K562 (cell line): ENCODE measurements around the gene MOB1A. TPM values are rescaled to one million over a fixed set of nuclear protein-coding genes. Genes with fewer than 3 reads are reported as not detected.

ENCODE experiments used
- CAMTA2 ChIP-seq: fragments of 250-450 bp; sonication (Bioruptor Pico); conservative IDR thresholded peaks from 2 replicates; pipeline ENCODE4 v1.5.1; 2022
- CBX3 ChIP-seq, 2 experiments: IDR thresholded peaks; 1 replicate in 1 of 2; 2 replicates in 1 of 2; pipeline ENCODE4 v1.6.1; 2012; ENCODE audit warnings: inconsistent platforms in 2 of 2, low read length in 2 of 2, borderline replicate concordance in 1 of 2, control low read depth in 1 of 2
- CEBPB ChIP-seq: fragments of 450-650 bp; IDR thresholded peaks from 2 replicates; pipeline ENCODE4 v1.6.1; 2016; ENCODE audit warnings: missing genetic modification characterization, missing compliant biosample characterization
- FOS ChIP-seq: IDR thresholded peaks from 3 replicates; pipeline ENCODE4 v1.6.1; 2011; ENCODE audit not compliant: insufficient read length; ENCODE audit errors: extremely low read depth
- GATA2 ChIP-seq: sonication (generic); formaldehyde crosslinking; IDR thresholded peaks from 2 replicates; pipeline ENCODE4 v1.4.0; 2020; ENCODE audit warnings: mild to moderate bottlenecking, missing genetic modification reagents
- KLF13 ChIP-seq: fragments of 450-650 bp; IDR thresholded peaks from 2 replicates; pipeline ENCODE4 v1.6.1; 2016; ENCODE audit warnings: missing genetic modification characterization, low read depth, mild to moderate bottlenecking, missing compliant biosample characterization, moderate library complexity, borderline replicate concordance
- L3MBTL2 ChIP-seq: fragments of 450-650 bp; IDR thresholded peaks from 2 replicates; pipeline ENCODE4 v1.6.1; 2016; ENCODE audit warnings: mild to moderate bottlenecking, moderate library complexity
- NCOA1 ChIP-seq: fragments of 450-650 bp; IDR thresholded peaks from 2 replicates; pipeline ENCODE4 v1.6.1; 2016; ENCODE audit warnings: low read depth
- NCOR1 ChIP-seq: fragments of 450-650 bp; IDR thresholded peaks from 2 replicates; pipeline ENCODE4 v1.6.1; 2016; ENCODE audit warnings: mild to moderate bottlenecking, moderate library complexity
- RFX1 ChIP-seq: fragments of 450-650 bp; IDR thresholded peaks from 2 replicates; pipeline ENCODE4 v1.6.1; 2016; ENCODE audit warnings: mild to moderate bottlenecking, moderate library complexity
- STAT5A ChIP-seq: IDR thresholded peaks from 2 replicates; pipeline ENCODE4 v1.6.1; 2012; ENCODE audit warnings: low read length, inconsistent platforms, borderline replicate concordance
- TBL1XR1 ChIP-seq, 2 experiments: IDR thresholded peaks; 2 replicates each; pipeline ENCODE4 v1.6.1; 2012; ENCODE audit warnings: improper control_type of control experiment in 2 of 2, low read length in 2 of 2, mild to moderate bottlenecking in 1 of 2
- TRIM24 ChIP-seq, 2 experiments: fragments of 450-650 bp; IDR thresholded peaks; 2 replicates each; pipeline ENCODE4 v1.6.1; 2016
- YBX1 ChIP-seq: fragments of 450-650 bp; IDR thresholded peaks from 2 replicates; pipeline ENCODE4 v1.7.1; 2016; ENCODE audit warnings: mild to moderate bottlenecking
- ZNF175 ChIP-seq: fragments of 200-800 bp; sonication (Bioruptor generic); IDR thresholded peaks from 2 replicates; pipeline ENCODE4 v1.6.1; 2016; ENCODE audit warnings: low read depth, mild to moderate bottlenecking, missing genetic modification characterization, missing compliant biosample characterization
- polyA plus RNA-seq, 8 experiments: library from polyadenylated mRNA; depleted of rRNA in 4 of 8; stranded (reverse) in 5 of 8; unstranded in 3 of 8; fragments of >200 nt; fragmentation: Nextera tagmentation in 2 of 8; fragmentation: Illumina TruSeq in 1 of 8; extraction: Ambion mirVana in 2 of 8; extraction: Trizol in 1 of 8; gene quantifications; 2 replicates each; pipeline versions ENCODE4 v1.2.1 to v1.2.3, GENCODE V29; 2011 to 2014; ENCODE audit warnings: inconsistent platforms in 1 of 8, missing spikeins in 1 of 8
- total RNA-seq, 7 experiments: library from RNA; depleted of rRNA in 6 of 7; stranded (reverse); fragments of >200 nt in 6 of 7; fragmentation: Illumina TruSeq in 2 of 7; extraction: Trizol in 2 of 7; gene quantifications; 2 replicates each; pipeline versions ENCODE4 v1.2.1 to v1.2.3, GENCODE V29; 2011 to 2021; ENCODE audit warnings: low replicate concordance in 1 of 7
- TF ChIP-seq, protein P1 (sequence below): fragments of 250-450 bp; sonication (Bioruptor Pico); IDR thresholded peaks from 2 replicates; pipeline ENCODE4 v1.5.0; 2020; ENCODE audit warnings: mild to moderate bottlenecking, borderline replicate concordance
- TF ChIP-seq, protein P2 (sequence below), 2 experiments: fragments of 450-650 bp in 1 of 2; sonication (generic) in 1 of 2; formaldehyde crosslinking in 1 of 2; IDR thresholded peaks; 2 replicates each; pipeline versions ENCODE4 v1.7.1 to v1.9.0; 2016 to 2022; ENCODE audit warnings: inconsistent platforms in 1 of 2, mild to moderate bottlenecking in 1 of 2, missing genetic modification reagents in 1 of 2

MOB1A gene
- total and polyA plus RNA-seq, 9 of the 15 experiments (the other 6 are each of a cell fraction or from before 2014, with no cell fraction given): 24.8 to 100 (median 60.2) TPM

GRCh38 chr2:74181739-74182138 is 3.1 kb upstream of the MOB1A start (continued):
- TF ChIP-seq YBX1 (no peak), NCOA1 (0 out of 2 replicates have a peak, but pooled peaks have one; percentile 52), L3MBTL2 (peak; percentile 38; the same call in 1 of the 2 replicates), RFX1 (no peak), CAMTA2 (CRISPR knock-in tag) (no peak), CEBPB (tag) (peak; percentile 51; the same call in 1 of the 2 replicates), CBX3 (IDR thresholded peaks at IDR 0.05; ENCODE audit: borderline replicate concordance in 1 of 2, low read length in 2 of 2) (peak in 1 of 2 experiments; percentile 75; a peak in 1 of 3 replicates), TRIM24 (IDR thresholded peaks at IDR 0.05) (peak; percentile 50 to 62; a peak in 3 of 4 replicates), KLF13 (tag) (no peak), STAT5A (peak; percentile 39), FOS (no peak), NCOR1 (0 out of 2 replicates have a peak, but pooled peaks have one; percentile 36), TBL1XR1 (IDR thresholded peaks at IDR 0.05; ENCODE audit: low read length in 2 of 2) (no peak), GATA2 (peak; percentile 60), ZNF175 (CRISPR knock-in tag) (no peak)
- TF ChIP-seq, protein P1, sequence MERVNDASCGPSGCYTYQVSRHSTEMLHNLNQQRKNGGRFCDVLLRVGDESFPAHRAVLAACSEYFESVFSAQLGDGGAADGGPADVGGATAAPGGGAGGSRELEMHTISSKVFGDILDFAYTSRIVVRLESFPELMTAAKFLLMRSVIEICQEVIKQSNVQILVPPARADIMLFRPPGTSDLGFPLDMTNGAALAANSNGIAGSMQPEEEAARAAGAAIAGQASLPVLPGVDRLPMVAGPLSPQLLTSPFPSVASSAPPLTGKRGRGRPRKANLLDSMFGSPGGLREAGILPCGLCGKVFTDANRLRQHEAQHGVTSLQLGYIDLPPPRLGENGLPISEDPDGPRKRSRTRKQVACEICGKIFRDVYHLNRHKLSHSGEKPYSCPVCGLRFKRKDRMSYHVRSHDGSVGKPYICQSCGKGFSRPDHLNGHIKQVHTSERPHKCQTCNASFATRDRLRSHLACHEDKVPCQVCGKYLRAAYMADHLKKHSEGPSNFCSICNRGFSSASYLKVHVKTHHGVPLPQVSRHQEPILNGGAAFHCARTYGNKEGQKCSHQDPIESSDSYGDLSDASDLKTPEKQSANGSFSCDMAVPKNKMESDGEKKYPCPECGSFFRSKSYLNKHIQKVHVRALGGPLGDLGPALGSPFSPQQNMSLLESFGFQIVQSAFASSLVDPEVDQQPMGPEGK (CRISPR knock-in tag): no peak
- TF ChIP-seq, protein P2, sequence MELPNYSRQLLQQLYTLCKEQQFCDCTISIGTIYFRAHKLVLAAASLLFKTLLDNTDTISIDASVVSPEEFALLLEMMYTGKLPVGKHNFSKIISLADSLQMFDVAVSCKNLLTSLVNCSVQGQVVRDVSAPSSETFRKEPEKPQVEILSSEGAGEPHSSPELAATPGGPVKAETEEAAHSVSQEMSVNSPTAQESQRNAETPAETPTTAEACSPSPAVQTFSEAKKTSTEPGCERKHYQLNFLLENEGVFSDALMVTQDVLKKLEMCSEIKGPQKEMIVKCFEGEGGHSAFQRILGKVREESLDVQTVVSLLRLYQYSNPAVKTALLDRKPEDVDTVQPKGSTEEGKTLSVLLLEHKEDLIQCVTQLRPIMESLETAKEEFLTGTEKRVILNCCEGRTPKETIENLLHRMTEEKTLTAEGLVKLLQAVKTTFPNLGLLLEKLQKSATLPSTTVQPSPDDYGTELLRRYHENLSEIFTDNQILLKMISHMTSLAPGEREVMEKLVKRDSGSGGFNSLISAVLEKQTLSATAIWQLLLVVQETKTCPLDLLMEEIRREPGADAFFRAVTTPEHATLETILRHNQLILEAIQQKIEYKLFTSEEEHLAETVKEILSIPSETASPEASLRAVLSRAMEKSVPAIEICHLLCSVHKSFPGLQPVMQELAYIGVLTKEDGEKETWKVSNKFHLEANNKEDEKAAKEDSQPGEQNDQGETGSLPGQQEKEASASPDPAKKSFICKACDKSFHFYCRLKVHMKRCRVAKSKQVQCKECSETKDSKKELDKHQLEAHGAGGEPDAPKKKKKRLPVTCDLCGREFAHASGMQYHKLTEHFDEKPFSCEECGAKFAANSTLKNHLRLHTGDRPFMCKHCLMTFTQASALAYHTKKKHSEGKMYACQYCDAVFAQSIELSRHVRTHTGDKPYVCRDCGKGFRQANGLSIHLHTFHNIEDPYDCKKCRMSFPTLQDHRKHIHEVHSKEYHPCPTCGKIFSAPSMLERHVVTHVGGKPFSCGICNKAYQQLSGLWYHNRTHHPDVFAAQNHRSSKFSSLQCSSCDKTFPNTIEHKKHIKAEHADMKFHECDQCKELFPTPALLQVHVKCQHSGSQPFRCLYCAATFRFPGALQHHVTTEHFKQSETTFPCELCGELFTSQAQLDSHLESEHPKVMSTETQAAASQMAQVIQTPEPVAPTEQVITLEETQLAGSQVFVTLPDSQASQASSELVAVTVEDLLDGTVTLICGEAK (IDR thresholded peaks at IDR 0.05): no peak
- TF ChIP-seq, protein P2 (CRISPR knock-in tag; IDR thresholded peaks at IDR 0.05): no peak
